Measurements from ENCODE around the gene BMP2K. TPM values are rescaled to one million over a fixed set of nuclear protein-coding genes. Genes with fewer than 3 reads are reported as not detected.

The BMP2K gene
- total RNA-seq, 1 donor from 2014 or later: 25.2 TPM

DNA sequence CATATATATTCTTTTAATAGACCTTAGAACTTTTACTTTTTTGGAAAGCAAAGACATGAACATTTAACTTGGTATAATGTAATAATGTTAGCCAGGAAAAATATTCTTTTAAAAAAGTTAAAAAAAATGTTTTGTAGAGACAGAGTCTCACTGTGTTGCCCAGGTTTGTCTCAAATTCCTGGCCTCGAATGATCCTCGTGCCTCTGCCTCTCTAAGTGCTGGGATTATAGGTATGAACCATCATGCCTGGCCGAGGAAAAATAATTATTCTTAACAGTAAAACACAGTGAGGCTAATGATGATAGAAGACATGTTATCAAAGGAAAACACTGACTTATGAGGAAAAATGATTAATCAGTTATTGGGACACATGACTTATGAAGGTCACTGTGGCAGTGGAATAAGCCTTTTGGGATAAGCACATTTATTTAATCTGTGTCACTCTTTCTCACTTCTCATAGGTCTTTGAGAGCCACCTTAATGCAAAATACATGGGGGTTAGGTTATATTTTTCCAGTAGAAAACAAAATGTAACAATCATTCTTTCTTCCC is 6.0 kb upstream of the BMP2K start:
- Histone ChIP-seq H3K4me3 (ENCODE audit: low read depth, low read length) (no peak overlapping the region), H3K36me3 (ENCODE audit: control insufficient read depth, insufficient read depth, low read length) (no peaks in the 10 kb centered on the region), H3K27me3 (ENCODE audit: control insufficient read depth, insufficient read depth, low read length) (no peaks in the 10 kb centered on the region)
- DNase-seq (ENCODE audit: low read depth): no peak
- TF ChIP-seq CTCF (IDR thresholded peaks at IDR 0.05; ENCODE audit: insufficient read depth, low read length, poor library complexity, severe bottlenecking): no peak

DNA sequence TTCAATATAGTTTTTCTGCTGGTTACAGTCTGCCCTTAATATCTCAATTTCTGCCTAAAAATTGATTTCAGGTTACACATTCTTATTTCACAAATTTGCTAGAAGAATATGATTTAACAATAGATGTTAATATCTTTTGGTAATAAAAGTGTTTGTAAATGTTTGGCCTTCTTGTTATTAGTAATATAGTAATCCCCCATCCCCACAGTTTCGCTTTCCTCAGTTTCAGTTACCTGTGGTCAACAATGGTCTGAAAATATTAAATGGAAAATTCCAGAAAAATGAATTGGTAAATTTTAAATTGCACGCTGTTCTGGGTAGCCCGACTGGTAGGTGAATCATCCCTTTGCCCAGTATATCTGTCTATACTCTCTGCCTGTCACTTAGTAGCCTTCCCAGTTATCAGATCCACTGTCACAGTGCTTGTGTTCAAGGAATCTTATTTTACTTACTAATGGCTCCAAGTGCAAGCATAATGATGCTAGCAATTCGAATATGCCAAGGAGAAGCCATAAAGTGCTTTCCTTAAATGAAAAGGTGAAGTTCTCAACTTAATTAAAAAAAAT is 3.5 kb upstream of the BMP2K start:
- no peak for DNase-seq (ENCODE audit: low read depth)
- Histone ChIP-seq H3K36me3 (ENCODE audit: control insufficient read depth, insufficient read depth, low read length) (no peaks in the 10 kb centered on the region), H3K4me3 (ENCODE audit: low read depth, low read length) (no peak overlapping the region), H3K27me3 (ENCODE audit: control insufficient read depth, insufficient read depth, low read length) (no peaks in the 10 kb centered on the region)
- no peak for TF ChIP-seq CTCF (IDR thresholded peaks at IDR 0.05; ENCODE audit: insufficient read depth, low read length, poor library complexity, severe bottlenecking)

- Histone ChIP-seq H3K36me3 (ENCODE audit: control insufficient read depth, insufficient read depth, low read length) (no peaks in the 10 kb centered on the region), H3K4me3 (ENCODE audit: low read depth, low read length) (no peak overlapping the region), H3K27me3 (ENCODE audit: control insufficient read depth, insufficient read depth, low read length) (no peaks in the 10 kb centered on the region)
- no peak for TF ChIP-seq CTCF (IDR thresholded peaks at IDR 0.05; ENCODE audit: insufficient read depth, low read length, poor library complexity, severe bottlenecking)
- DNase-seq (ENCODE audit: low read depth): no peak
Observed at GRCh38 chr4:78774417-78774816, 1.7 kb upstream of the BMP2K start.

- Histone ChIP-seq H3K27me3 (ENCODE audit: control insufficient read depth, insufficient read depth, low read length) (no peaks in the 10 kb centered on the region), H3K36me3 (ENCODE audit: control insufficient read depth, insufficient read depth, low read length) (no peaks in the 10 kb centered on the region), H3K4me3 (ENCODE audit: low read depth, low read length) (peak overlapping the region; percentile 95)
- no peak for DNase-seq (ENCODE audit: low read depth)
- no peak for TF ChIP-seq CTCF (IDR thresholded peaks at IDR 0.05; ENCODE audit: insufficient read depth, low read length, poor library complexity, severe bottlenecking)
Observed at GRCh38 chr4:78775303-78776078, 659 bp upstream of the BMP2K start.

GRCh38 chr4:78776729-78777575 is 802 bp downstream of the BMP2K start:
- Histone ChIP-seq H3K4me3 (ENCODE audit: low read depth, low read length) (peak overlapping the region; percentile 95), H3K27me3 (ENCODE audit: control insufficient read depth, insufficient read depth, low read length) (no peaks in the 10 kb centered on the region), H3K36me3 (ENCODE audit: control insufficient read depth, insufficient read depth, low read length) (no peaks in the 10 kb centered on the region)
- TF ChIP-seq CTCF (IDR thresholded peaks at IDR 0.05; ENCODE audit: insufficient read depth, low read length, poor library complexity, severe bottlenecking): no peak
- DNase-seq (ENCODE audit: low read depth): no peak

All from kidney epithelial cell (primary cell).